NCI-H82 treated with DMSO at 0.1 percent for 48 hours (cell line): ENCODE measurements around the gene FILIP1.

Source experiments
- DNase-seq: peaks from one replicate; lab custom pipeline; 2025; ENCODE audit not compliant: unreplicated experiment; lab: John Stamatoyannopoulos, UW

FILIP1 gene

GRCh38 chr6:75348882-75349261 is 144.7 kb downstream of the FILIP1 start:
- DNase-seq = no peak

DNA sequence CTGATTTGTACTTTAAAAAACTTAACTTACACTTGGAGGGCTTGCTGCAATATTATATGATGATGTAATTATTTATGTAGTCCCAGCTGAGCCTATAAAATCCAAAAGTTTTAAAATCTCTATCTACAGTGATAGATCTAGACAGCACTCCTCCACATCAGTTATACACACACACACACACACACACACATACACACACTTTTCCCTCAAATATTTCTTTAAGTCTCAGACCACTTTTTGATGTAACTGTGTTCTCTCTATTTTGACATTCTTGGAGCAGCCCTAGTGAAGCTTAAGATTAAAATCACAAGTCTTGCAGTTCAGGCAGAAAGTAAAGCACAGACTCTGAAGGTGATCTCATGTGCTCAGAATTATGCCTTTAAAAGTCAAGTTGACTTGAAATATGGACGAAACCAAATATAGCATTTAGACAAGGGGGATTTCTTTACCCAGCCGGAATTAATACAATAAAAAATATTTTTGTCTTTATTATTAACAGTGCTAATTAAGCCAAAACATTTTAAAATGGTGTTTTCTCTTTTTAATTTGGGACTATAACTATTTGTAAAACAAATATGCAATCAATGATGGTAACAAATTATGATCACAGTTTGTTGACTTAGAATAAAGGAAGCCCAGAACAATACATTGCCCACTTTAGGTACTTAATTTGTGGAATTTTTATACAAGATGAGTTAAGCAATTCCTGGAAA is 145.5 kb downstream of the FILIP1 start:
- DNase-seq = no peak

DNA sequence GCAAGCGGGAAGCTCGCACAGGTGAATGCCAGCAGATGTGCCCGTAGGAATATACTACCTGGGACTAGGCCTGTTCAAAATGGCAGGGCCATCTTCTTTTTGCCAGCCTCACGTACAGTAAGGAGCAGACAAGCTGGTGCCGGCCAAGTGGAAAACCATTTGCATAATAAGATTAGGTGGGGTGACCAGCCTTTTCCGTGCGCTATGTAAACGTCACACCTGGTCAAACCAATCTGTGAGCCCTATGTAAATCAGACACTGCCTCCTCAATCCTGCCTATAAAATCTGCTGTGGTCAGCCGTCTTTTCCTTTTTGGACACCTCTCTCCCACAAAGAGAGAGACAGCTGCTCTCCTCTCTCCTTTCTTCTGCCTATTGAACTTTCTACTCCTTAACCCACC is 148.2 kb downstream of the FILIP1 start:
- no peak for DNase-seq

GRCh38 chr6:75344455-75344854 is 149.1 kb downstream of the FILIP1 start:
- no peak for DNase-seq

GRCh38 chr6:75344021-75344420 is 149.6 kb downstream of the FILIP1 start:
- no peak for DNase-seq

DNA sequence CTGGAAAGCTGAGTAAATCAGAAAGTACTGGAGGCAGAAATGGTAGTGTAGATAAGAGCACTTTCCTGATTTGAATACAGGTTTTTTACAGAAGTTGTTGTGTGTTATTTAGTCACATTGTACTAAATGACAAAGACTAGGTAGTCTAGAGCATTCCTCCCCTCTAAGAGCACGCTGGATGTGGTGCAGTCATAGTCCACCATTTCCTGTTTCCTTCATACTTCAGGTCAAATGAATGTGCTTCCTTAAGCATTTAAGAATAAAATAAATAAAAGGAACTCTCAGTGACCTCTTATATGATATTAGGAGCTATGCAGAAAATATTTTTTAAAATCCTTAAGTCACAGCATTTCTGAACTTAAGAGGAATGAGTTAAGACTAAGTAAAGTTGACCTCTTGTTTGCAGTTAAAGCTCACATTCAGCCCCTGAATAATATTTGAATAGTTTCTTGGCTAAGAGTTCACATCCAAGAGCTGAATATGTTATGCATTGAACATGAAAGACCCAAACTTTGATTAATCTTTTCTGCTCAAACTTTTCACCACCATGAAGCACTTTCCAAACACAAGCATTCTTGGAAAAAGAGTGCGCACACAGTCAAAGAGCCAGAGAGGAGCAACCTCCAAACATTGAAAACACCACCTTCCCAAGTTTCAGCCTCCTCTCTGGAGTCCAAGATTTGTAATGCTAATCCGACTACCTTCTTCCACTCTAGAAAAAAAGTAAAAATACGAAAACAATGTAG is 155.6 kb downstream of the FILIP1 start:
- DNase-seq = no peak

DNA sequence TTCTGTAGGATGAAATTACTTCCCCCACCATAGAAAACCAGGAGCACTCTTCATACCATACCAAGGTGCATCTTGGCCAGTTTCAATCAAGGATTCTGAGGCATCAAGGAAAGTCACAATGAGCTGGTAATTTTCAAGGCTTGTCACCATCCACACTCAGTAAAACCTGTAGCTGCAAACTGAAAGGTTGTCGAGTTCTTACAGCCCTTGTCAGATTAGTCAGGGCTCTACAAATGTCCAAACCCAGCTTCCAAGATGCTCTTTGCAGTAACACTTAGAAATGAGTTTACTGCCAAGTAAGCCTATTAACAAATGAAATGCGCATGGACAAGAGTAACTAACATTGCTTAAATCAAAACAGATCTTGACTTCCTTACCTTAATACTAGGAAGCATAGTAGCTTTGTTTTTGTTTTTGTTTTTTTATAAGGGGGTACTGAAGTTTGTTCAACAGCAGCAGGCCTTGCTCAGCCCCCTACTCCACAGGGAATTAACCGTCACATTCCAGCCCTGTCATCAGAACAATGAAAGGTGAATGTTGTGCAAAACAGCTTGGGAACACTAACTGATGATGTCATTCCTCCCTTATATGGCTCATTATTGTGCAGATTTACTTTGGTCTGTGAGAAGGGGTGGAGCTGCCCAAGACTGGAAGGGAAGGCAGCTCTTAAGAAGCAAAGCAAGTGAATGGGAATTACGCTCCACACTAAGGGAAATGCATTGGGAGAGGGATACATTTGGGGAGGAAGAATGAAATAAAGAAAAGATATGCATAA is 159.1 kb downstream of the FILIP1 start:
- DNase-seq = no peak

DNA sequence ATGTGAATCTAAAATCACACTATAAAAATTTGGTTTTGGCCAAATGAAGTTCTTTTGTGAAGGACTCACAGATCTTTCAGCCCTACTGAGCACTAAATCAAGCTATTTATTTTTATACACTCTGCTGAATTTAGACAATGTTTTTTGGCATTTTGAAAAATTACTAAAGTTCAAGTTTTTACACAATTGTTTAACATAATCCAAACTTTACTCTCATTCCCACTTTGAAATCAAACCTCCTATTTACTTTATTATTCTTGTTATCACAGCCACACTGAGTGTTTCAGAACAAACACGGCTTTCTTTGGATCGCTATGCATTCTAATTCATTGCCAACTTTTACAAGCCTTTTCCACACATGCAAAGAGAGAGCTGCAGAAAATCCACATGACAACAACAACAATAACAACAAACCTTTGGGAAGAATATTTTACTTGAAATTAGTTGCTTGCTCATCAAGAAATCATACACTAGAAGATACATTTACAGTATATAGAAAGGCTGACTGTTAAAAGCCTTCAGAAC is 159.9 kb downstream of the FILIP1 start:
- no peak for DNase-seq

- DNase-seq = no peak
Measured at GRCh38 chr6:75331151-75331550, 162.4 kb downstream of the FILIP1 start.

GRCh38 chr6:75329703-75330102 is 163.9 kb downstream of the FILIP1 start:
- DNase-seq = no peak

DNA sequence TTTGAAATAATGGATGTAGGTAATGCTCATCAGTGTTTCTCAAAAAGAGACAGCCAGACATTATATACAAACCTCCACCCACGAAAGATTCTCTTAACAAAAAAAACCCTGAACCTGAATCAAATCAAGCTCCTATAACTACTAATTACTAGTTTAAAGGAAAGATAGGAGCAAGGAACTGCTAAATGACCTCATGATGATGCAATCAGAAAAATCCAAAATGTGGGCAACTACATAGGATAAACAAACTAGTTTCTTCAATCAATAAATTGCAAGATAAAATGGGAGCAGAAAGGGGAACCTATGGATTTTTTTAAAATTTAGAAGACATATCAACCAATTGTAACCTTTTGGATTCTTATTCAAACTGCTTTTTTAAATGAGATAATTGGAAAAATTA is 165.8 kb downstream of the FILIP1 start:
- no peak for DNase-seq

DNA sequence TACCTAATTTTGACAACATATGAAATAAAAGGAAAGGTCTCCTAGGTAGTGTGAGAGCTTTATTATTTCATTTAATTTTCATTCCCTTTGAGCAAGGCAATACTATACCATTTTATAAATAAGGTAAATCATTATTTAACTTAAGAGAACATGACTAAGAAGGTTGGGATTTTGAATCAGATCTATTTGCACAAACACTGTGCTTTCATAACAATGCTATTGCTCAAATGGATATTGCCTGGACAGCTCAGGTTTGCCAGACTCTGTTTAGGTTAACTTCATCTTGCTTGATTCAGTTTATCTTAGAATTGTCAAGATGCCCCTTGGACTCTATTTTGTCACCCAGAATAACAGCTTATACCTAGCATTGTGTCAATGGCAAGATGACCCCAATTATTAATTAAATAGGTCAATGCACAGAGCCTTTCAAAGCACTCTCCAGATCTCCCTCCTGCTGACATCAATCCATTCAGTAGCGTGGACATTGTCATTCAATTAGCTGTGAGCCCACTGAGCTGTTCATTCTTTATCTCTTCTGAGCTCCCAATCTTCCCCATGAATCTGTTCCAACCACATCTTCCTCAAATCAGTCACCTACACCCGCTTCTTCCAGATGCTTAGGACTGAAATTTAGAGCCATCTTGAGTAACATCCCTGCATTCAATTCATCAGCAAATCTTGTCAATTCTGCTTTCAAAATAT is 166.9 kb downstream of the FILIP1 start:
- DNase-seq = no peak

DNA sequence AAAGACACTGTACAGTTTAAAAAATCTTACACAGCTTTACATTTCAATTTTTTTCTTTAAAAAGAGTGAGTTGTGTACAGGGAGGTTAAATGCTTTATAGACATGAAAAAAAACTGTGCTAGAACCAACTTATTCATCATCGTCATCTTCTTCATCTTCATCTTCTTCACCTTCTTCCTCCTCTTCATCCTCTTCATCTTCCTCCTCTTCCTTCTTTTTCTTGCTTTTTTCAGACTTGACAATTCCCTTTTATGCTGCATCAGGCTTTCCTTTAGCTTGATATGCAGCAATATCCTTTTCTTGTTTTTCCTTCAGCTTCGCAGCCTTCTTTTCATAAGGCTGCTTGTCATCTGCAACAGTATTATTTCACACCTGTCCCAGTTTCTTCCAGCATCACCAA is 174.7 kb downstream of the FILIP1 start:
- DNase-seq = no peak

GRCh38 chr6:75317503-75318206 is 175.9 kb downstream of the FILIP1 start:
- DNase-seq = no peak

DNA sequence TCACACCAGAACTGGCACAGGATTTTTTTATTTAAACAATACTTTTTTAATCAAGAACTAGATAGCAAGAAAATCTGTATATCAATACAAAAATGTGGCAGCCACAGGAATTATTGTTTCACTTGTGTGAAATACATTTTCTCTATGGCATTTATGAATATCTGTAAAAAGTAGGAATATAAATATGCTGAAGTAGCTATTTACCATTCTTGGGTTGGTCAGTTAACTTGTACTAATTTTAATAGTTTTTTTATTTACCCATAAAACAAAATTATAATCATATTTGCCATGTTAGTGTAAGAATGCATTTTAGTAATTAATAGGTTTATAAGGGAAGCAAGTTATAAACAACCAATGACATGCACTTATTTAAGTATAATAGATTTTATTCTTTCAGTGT is 177.6 kb downstream of the FILIP1 start:
- no peak for DNase-seq

DNA sequence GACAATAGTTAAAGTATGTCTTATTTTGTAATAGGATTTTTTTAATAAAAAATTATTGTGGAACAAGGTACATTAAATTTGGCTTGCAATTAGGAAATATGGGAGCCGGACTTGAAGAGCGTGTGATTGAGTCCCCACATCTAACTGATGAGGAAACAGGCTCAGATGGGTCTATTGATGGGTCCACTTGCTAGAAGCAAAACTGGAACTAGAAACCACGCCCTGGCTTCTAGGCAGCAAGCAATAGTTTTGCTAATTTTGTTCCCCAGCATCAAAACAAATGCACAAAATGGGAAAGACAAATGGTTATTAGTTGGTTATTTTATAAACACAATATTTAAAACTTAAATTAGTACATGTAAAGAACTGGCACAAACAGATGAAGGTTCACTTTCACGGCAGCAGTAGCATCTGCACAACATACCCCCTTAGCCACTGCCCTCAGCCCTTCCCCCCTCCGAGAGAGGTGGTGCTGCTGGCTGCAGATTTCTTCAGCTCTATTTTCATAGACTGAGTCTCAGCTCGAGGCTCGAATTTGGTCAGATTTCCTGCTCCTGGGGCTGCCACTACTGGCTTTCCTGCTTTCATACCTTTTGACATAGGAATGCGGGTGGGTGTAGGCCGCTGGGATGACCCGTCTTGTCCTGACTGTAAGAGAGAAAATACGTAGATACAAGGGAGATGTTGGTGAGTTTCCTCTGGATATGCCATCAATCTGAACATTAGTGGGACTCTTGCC is 185.2 kb downstream of the FILIP1 start:
- no peak for DNase-seq

DNA sequence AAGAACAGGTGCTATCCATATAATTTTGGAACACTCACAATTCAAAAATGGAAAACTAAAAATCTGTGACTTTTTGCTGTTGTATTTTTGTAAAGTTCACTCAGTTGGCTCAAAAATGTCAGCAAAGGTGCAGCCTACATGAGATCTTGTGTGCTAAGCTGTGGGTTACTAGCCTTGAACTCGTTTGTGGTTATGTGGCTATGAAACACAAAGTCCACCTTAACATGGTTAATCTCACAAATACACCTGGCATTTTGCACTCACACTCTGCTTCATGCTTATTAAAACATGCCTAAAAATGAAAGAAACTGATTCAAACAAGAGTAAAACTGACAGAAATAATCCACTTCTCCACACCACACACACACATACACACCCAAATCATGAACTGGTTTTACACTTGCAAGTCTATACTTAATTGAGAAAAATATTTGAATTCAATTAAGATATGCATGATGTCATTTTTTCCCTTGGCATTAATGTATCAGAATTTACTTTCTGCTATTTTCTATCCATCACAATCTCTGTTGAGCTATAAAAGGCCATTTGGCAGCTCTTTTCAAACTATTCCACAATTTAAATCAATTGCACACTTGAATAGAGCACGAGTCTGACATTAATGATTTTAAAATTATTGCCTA is 186.1 kb downstream of the FILIP1 start:
- no peak for DNase-seq

- DNase-seq = no peak
Measured at GRCh38 chr6:75306064-75306463, 187.5 kb downstream of the FILIP1 start.

GRCh38 chr6:75305573-75305972 is 188.0 kb downstream of the FILIP1 start:
- DNase-seq = no peak
